Measurements from ENCODE around the gene STMND1.
"Not testable (repeated sequence)": the region's sequence is repeated elsewhere in the genome, so short reads cannot be mapped to it uniquely, and the experiment has no call there.

- not testable (repeated sequence) for TF ChIP-seq IRF1 (CRISPR knock-in tag; IDR thresholded peaks at IDR 0.05); CTCF (IDR thresholded peaks at IDR 0.05); FOXK1 (CRISPR knock-in tag; IDR thresholded peaks at IDR 0.05); USF2 (CRISPR knock-in tag; IDR thresholded peaks at IDR 0.05); ESRRA (CRISPR knock-in tag; IDR thresholded peaks at IDR 0.05; ENCODE audit: borderline replicate concordance)
Measured at GRCh38 chr6:17068972-17069371, 32.9 kb upstream of the STMND1 start.
